Measurements from ENCODE around the gene CLSTN2. TPM values are rescaled to one million over a fixed set of nuclear protein-coding genes. Genes with fewer than 3 reads are reported as not detected.

The CLSTN2 gene
- polyA plus RNA-seq, 3 donors: not detected

- peaks cover 0 to 7% (median 0%) of the 10 kb centered on the region in 7 donors for H3K9me3 Mint-ChIP-seq
- no peak overlapping the region for H3K9ac ChIP-seq (ENCODE audit: insufficient read depth, low read length, poor library complexity, severe bottlenecking)
- H3K36me3 ChIP-seq (replicated peaks in 1 of 2; ENCODE audit: control insufficient read depth in 1 of 2, insufficient read depth in 2 of 2, low read length in 2 of 2): no peaks in the 10 kb centered on the region
- no peak overlapping the region for H2AFZ ChIP-seq (ENCODE audit: insufficient read depth, low read depth, low read length, poor library complexity, severe bottlenecking)
- intact Hi-C loops (cut with micrococcal nuclease): no loop called here
- H3K4me3 ChIP-seq (replicated peaks in 1 of 3; ENCODE audit: low read depth in 2 of 3, low read length in 3 of 3): no peak overlapping the region
- no peaks in the 10 kb centered on the region for H4K20me1 ChIP-seq (ENCODE audit: insufficient read depth, low read length)
- H3K27me3 ChIP-seq (ENCODE audit: control insufficient read depth in 2 of 2, insufficient read depth in 2 of 2, low read length in 2 of 2): no peaks in the 10 kb centered on the region
- no peak for TF ChIP-seq CTCF (IDR thresholded peaks at IDR 0.05)
- H3K27ac Mint-ChIP-seq: no peak overlapping the region
- WGBS (ENCODE audit: insufficient coverage): 78% methylated on average over 5 of the region's 8 CpGs
- H3K4me1 ChIP-seq (ENCODE audit: control insufficient read depth in 1 of 2, insufficient read depth in 2 of 2, low read length in 2 of 2): no peaks in the 10 kb centered on the region
- H3K4me2 ChIP-seq (replicated peaks; ENCODE audit: extremely low read depth, low read length, poor library complexity, severe bottlenecking): no peak overlapping the region
- no peaks in the 10 kb centered on the region for H3K79me2 ChIP-seq (ENCODE audit: insufficient read depth, low read length)
- no peaks in the 10 kb centered on the region for H3K36me3 Mint-ChIP-seq
- H3K27me3 Mint-ChIP-seq (ENCODE audit: low read depth in 3 of 3): peaks cover 2 to 7% (median 5%) of the 10 kb centered on the region in 3 donors
- no peaks in the 10 kb centered on the region for H3K4me1 Mint-ChIP-seq
- DNase-seq: no peak
- no peak overlapping the region for H3K27ac ChIP-seq (ENCODE audit: low read depth in 1 of 2, low read length in 2 of 2)
- no peak overlapping the region for H3K4me3 Mint-ChIP-seq
- no peaks in the 10 kb centered on the region for H3K9me3 ChIP-seq (replicated peaks in 1 of 2; ENCODE audit: control insufficient read depth in 1 of 2, insufficient read depth in 1 of 2, low read length in 2 of 2)
Observed at GRCh38 chr3:140432229-140432669, 497.3 kb downstream of the CLSTN2 start.

- peaks cover 1 to 5% (median 2%) of the 10 kb centered on the region in 3 donors for H3K27me3 Mint-ChIP-seq (ENCODE audit: low read depth in 3 of 3)
- 69% methylated on average over 2 of the region's 2 CpGs for WGBS (ENCODE audit: insufficient coverage)
Observed at GRCh38 chr3:140433431-140433830, 498.4 kb downstream of the CLSTN2 start.

More at GRCh38 chr3:140433431-140433830, 498.4 kb downstream of the CLSTN2 start:
- no peaks in the 10 kb centered on the region for H3K36me3 ChIP-seq (replicated peaks in 1 of 2; ENCODE audit: control insufficient read depth in 1 of 2, insufficient read depth in 2 of 2, low read length in 2 of 2)
- H3K9ac ChIP-seq (ENCODE audit: insufficient read depth, low read length, poor library complexity, severe bottlenecking): no peak overlapping the region
- no peak for DNase-seq
- no peak overlapping the region for H3K4me3 ChIP-seq (replicated peaks in 1 of 3; ENCODE audit: low read depth in 2 of 3, low read length in 3 of 3)
- peak overlapping the region in 1 of 7 donors; percentile 3 for H3K27ac Mint-ChIP-seq
- H3K27me3 ChIP-seq (ENCODE audit: control insufficient read depth in 2 of 2, insufficient read depth in 2 of 2, low read length in 2 of 2): no peaks in the 10 kb centered on the region
- H3K4me3 Mint-ChIP-seq: no peak overlapping the region
- H3K79me2 ChIP-seq (ENCODE audit: insufficient read depth, low read length): no peaks in the 10 kb centered on the region
- no peaks in the 10 kb centered on the region for H3K4me1 Mint-ChIP-seq
- no peaks in the 10 kb centered on the region for H3K9me3 ChIP-seq (replicated peaks in 1 of 2; ENCODE audit: control insufficient read depth in 1 of 2, insufficient read depth in 1 of 2, low read length in 2 of 2)
- TF ChIP-seq CTCF (IDR thresholded peaks at IDR 0.05): no peak
- no peaks in the 10 kb centered on the region for H3K4me1 ChIP-seq (ENCODE audit: control insufficient read depth in 1 of 2, insufficient read depth in 2 of 2, low read length in 2 of 2)
- peaks cover 0 to 7% (median 0%) of the 10 kb centered on the region in 7 donors for H3K9me3 Mint-ChIP-seq
- H4K20me1 ChIP-seq (ENCODE audit: insufficient read depth, low read length): no peaks in the 10 kb centered on the region
- no peak overlapping the region for H3K27ac ChIP-seq (ENCODE audit: low read depth in 1 of 2, low read length in 2 of 2)
- H3K4me2 ChIP-seq (replicated peaks; ENCODE audit: extremely low read depth, low read length, poor library complexity, severe bottlenecking): no peak overlapping the region
- H2AFZ ChIP-seq (ENCODE audit: insufficient read depth, low read depth, low read length, poor library complexity, severe bottlenecking): no peak overlapping the region
- intact Hi-C loops (cut with micrococcal nuclease): no loop called here
- no peaks in the 10 kb centered on the region for H3K36me3 Mint-ChIP-seq
